Parathyroid adenoma (tissue), 2 donors: ENCODE results near the gene TYW3.

Experiments used
- H2AFZ ChIP-seq: fragments of 300-600 bp; sonication (generic); one replicate; pipeline ENCODE4 v1.7.0; 2017; ENCODE audit warnings: antibody characterized with exemption, mild to moderate bottlenecking
- H3K27ac ChIP-seq: fragments of 300-600 bp; sonication (generic); one replicate; pipeline ENCODE4 v1.7.0; 2017
- H3K27me3 ChIP-seq: fragments of 300-600 bp; sonication (generic); one replicate; pipeline ENCODE4 v1.7.0; 2017; ENCODE audit warnings: low read length; ENCODE audit not compliant: control insufficient read depth, insufficient read depth
- H3K36me3 ChIP-seq: fragments of 300-600 bp; sonication (generic); one replicate; pipeline ENCODE4 v1.7.0; 2017; ENCODE audit warnings: low read length; ENCODE audit not compliant: control insufficient read depth, insufficient read depth
- H3K4me1 ChIP-seq: fragments of 300-600 bp; sonication (generic); one replicate; pipeline ENCODE4 v1.7.0; 2017; ENCODE audit warnings: control low read depth
- H3K4me2 ChIP-seq: fragments of 300-600 bp; sonication (generic); one replicate; pipeline ENCODE4 v1.7.0; 2017; ENCODE audit warnings: low read length
- H3K4me3 ChIP-seq: fragments of 300-600 bp; sonication (generic); one replicate; pipeline ENCODE4 v1.7.0; 2017; ENCODE audit warnings: low read depth, low read length
- H3K79me2 ChIP-seq: fragments of 300-600 bp; sonication (generic); one replicate; pipeline ENCODE4 v1.7.0; 2017; ENCODE audit warnings: control low read depth
- H3K9ac ChIP-seq: fragments of 300-600 bp; sonication (generic); one replicate; pipeline ENCODE4 v1.7.0; 2017; ENCODE audit warnings: mild to moderate bottlenecking
- H3K9me3 ChIP-seq: fragments of 300-600 bp; sonication (generic); one replicate; pipeline ENCODE4 v1.7.0; 2017; ENCODE audit warnings: low read length; ENCODE audit not compliant: control insufficient read depth
- TF ChIP-seq, protein P1 (sequence below): fragments of 300-600 bp; sonication (generic); IDR thresholded peaks from one replicate; pipeline ENCODE4 v1.7.0; 2017; ENCODE audit warnings: antibody characterized with exemption, mild to moderate bottlenecking
- donor health status: primary hyperparathyroidism.

The TYW3 gene

DNA sequence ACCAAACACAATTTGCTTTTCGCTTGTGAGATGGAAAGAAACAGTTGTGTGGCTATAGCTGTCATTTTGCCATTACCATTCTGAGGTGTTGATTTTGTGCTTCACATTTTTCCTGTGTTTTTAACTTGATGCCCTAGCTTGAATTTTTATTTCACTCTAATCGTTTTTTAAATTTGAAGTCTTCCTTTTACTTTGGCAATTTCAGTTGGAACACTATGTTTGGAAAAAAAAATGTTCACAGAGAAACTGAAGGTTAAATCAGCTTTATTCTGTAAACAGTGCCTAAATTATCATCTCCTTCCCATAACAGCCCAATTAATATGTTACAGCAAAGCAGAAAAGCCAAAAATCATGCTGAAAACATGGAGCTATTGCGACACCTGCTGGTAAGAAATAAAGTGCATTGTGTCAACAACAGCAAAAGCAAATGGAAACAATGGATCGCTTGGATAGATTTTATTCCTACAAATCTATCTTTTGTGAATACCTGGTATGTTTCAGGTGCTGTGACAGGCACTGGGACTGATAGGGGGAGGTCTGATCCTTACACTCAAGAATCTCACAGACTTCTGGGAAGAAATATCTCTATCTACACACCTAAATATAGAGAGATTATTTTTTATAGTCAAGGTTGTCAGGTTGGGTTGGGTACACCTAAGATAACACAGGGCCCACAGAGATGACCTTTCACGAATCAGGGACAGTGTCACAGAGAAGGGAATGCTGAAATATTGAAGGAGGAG lies 43.2 kb upstream of the TYW3 start:
- no peak overlapping the region for H3K9ac ChIP-seq
- no peaks in the 10 kb centered on the region for H3K9me3 ChIP-seq
- TF ChIP-seq, protein P1, sequence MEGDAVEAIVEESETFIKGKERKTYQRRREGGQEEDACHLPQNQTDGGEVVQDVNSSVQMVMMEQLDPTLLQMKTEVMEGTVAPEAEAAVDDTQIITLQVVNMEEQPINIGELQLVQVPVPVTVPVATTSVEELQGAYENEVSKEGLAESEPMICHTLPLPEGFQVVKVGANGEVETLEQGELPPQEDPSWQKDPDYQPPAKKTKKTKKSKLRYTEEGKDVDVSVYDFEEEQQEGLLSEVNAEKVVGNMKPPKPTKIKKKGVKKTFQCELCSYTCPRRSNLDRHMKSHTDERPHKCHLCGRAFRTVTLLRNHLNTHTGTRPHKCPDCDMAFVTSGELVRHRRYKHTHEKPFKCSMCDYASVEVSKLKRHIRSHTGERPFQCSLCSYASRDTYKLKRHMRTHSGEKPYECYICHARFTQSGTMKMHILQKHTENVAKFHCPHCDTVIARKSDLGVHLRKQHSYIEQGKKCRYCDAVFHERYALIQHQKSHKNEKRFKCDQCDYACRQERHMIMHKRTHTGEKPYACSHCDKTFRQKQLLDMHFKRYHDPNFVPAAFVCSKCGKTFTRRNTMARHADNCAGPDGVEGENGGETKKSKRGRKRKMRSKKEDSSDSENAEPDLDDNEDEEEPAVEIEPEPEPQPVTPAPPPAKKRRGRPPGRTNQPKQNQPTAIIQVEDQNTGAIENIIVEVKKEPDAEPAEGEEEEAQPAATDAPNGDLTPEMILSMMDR, result peak; percentile 46

DNA sequence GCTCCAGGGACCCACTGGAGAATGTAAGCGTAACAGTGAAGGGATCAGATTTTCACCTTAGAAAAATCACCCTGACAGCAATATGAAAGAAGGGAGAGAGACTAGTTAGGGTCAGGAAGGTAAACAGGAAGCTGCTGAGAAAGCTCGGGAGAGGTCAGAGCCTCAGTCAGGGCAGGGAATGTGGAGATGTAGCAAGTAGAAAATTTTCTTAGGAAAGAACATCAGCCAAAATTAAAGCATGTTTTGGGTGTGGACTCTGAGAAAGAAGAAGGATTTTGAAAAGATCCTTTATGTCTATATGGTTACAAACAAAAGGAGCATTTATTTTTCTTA lies 42.6 kb upstream of the TYW3 start:
- H3K27ac ChIP-seq, result no peak overlapping the region
- H3K27me3 ChIP-seq, result no peaks in the 10 kb centered on the region
- no peaks in the 10 kb centered on the region for H3K4me1 ChIP-seq
- TF ChIP-seq, protein P1, result no peak
- H3K4me2 ChIP-seq, result no peak overlapping the region
- no peak overlapping the region for H3K9ac ChIP-seq
- H3K4me3 ChIP-seq, result no peak overlapping the region
- H3K79me2 ChIP-seq, result no peaks in the 10 kb centered on the region
- no peaks in the 10 kb centered on the region for H3K36me3 ChIP-seq
- no peaks in the 10 kb centered on the region for H3K9me3 ChIP-seq
- H2AFZ ChIP-seq, result peak overlapping the region; percentile 7

More for the DNA sequence above, 43.2 kb upstream of the TYW3 start:
- Histone ChIP-seq H3K36me3 (no peaks in the 10 kb centered on the region), H3K27me3 (no peaks in the 10 kb centered on the region), H3K27ac (no peak overlapping the region), H3K4me1 (no peaks in the 10 kb centered on the region), H3K79me2 (no peaks in the 10 kb centered on the region), H3K4me3 (no peak overlapping the region), H2AFZ (peak overlapping the region; percentile 7), H3K4me2 (no peak overlapping the region)

DNA sequence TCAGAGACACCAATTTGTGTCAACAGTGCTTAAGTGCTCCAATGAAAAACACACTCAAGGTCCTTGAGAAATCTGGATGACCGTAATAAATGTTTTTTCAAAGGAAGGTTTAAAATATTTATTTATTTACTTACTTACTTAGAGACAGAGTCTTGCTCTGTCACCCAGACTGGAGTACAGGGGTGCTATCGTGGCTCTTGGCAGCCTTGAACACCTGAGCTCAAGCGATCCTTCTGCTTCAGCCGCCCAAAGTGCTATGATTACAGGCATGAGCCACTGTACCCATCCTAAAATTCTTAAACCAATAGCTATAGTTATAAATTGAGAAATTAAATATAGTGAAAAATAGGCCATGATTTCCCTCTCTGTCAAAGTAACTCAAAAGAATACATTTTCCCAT lies 42.0 kb upstream of the TYW3 start:
- Histone ChIP-seq H3K79me2 (no peaks in the 10 kb centered on the region), H3K9ac (no peak overlapping the region), H2AFZ (no peak overlapping the region), H3K27ac (no peak overlapping the region), H3K4me3 (no peak overlapping the region), H3K36me3 (no peaks in the 10 kb centered on the region), H3K4me2 (no peak overlapping the region), H3K9me3 (no peaks in the 10 kb centered on the region), H3K27me3 (no peaks in the 10 kb centered on the region), H3K4me1 (no peaks in the 10 kb centered on the region)
- TF ChIP-seq, protein P1, result no peak

DNA sequence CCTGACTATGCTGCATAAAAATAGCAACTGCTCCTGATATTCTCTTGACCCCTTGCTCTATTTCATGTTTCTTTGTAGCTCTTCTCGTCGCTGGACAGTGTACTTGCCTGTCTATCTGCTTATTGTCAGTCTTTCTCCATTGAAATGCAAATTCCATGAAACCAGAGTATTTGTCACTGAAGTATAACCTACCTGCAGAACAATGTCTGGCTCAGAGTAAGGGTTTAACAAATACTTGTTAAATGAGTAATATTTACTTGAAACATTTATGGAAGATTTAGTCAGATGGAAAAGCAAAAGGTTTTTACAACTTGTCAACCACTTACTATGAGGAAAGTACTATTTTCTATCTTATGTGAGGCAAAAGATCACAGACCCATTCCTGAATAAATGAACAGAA lies 39.5 kb upstream of the TYW3 start:
- TF ChIP-seq, protein P1, result no peak
- Histone ChIP-seq H3K79me2 (no peaks in the 10 kb centered on the region), H3K36me3 (no peaks in the 10 kb centered on the region), H3K27me3 (no peaks in the 10 kb centered on the region), H3K9me3 (no peaks in the 10 kb centered on the region), H3K4me1 (no peaks in the 10 kb centered on the region), H3K9ac (no peak overlapping the region), H3K4me3 (no peak overlapping the region), H2AFZ (no peak overlapping the region), H3K27ac (no peak overlapping the region), H3K4me2 (no peak overlapping the region)

DNA sequence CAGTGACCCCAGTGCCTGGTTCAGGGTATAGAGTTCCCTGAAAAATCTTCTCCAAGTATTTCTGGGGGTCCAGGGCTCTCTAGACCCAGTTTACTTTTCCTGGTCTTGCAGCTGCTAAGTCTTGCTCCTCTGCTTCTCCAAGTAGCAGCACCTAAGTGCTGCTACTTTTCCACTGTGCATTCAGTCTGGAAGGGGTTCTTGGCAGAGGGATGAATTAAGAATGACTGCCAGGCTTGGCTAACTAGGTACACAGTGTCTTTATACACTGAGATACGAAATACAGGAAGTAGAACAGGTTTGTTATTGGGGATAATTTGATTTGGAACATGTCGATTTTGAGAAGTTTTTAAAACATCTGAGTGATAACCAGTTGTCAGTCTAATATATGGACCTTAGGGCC lies 35.1 kb upstream of the TYW3 start:
- TF ChIP-seq, protein P1, result no peak
- Histone ChIP-seq H3K79me2 (no peaks in the 10 kb centered on the region), H3K9me3 (no peaks in the 10 kb centered on the region), H2AFZ (no peak overlapping the region), H3K4me3 (no peak overlapping the region), H3K36me3 (no peaks in the 10 kb centered on the region), H3K27ac (no peak overlapping the region), H3K9ac (no peak overlapping the region), H3K4me1 (no peaks in the 10 kb centered on the region), H3K4me2 (no peak overlapping the region), H3K27me3 (no peaks in the 10 kb centered on the region)
